ENCODE results near the gene SLC22A6.

SLC22A6 gene

DNA sequence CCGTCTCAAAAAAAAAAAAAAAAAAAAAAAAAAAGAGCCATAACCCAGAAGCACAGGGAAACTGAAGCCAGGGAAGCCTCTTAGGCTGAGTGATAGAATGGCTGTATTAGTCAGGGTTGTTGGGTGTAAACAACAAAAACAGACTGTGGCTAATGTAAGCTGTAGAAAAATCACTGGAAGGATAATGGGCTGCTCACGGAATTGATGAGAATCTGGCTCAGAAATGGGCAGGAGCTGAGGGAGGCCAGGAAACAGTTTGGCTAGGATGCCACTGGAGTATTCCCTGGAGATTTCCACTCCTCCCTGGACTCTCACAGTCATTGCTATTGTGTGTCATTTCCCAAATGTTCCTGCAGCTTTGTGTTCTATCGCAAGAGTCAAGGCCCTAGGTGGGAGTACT, 22.4 kb downstream of the SLC22A6 start:
- no peak overlapping the region for H3K4me3 ChIP-seq (ENCODE audit: low read depth, low read length)
- no peak overlapping the region for H3K27ac ChIP-seq (ENCODE audit: extremely low read depth, low read depth, low read length)
- TF ChIP-seq ZNF600 (tag by site-specific recombination; IDR thresholded peaks at IDR 0.05), result no peak
- TF ChIP-seq, protein P1, sequence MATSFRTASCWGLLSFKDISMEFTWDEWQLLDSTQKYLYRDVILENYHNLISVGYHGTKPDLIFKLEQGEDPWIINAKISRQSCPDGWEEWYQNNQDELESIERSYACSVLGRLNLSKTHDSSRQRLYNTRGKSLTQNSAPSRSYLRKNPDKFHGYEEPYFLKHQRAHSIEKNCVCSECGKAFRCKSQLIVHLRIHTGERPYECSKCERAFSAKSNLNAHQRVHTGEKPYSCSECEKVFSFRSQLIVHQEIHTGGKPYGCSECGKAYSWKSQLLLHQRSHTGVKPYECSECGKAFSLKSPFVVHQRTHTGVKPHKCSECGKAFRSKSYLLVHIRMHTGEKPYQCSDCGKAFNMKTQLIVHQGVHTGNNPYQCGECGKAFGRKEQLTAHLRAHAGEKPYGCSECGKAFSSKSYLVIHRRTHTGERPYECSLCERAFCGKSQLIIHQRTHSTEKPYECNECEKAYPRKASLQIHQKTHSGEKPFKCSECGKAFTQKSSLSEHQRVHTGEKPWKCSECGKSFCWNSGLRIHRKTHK (tag by site-specific recombination; IDR thresholded peaks at IDR 0.05), result no peak
- no peak for TF ChIP-seq HOXD13 (CRISPR knock-in tag; IDR thresholded peaks at IDR 0.05; ENCODE audit: borderline replicate concordance)
- TF ChIP-seq, protein P2, sequence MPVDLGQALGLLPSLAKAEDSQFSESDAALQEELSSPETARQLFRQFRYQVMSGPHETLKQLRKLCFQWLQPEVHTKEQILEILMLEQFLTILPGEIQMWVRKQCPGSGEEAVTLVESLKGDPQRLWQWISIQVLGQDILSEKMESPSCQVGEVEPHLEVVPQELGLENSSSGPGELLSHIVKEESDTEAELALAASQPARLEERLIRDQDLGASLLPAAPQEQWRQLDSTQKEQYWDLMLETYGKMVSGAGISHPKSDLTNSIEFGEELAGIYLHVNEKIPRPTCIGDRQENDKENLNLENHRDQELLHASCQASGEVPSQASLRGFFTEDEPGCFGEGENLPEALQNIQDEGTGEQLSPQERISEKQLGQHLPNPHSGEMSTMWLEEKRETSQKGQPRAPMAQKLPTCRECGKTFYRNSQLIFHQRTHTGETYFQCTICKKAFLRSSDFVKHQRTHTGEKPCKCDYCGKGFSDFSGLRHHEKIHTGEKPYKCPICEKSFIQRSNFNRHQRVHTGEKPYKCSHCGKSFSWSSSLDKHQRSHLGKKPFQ (tag by site-specific recombination; IDR thresholded peaks at IDR 0.05), result no peak
- CTCF ChIA-PET, result interaction anchor here (0.7 to 3.8 kb wide), 3 partner anchors 14 to 73 kb away, joined by 3 to 20 read pairs (median 6); no protein-coding TSS in a partner anchor
- POLR2A ChIA-PET, result no interaction called here
- H3K36me3 ChIP-seq (ENCODE audit: control insufficient read depth in 2 of 2, insufficient read depth in 1 of 2, low read length in 2 of 2), result no peaks in the 10 kb centered on the region
- H3K9me3 ChIP-seq (ENCODE audit: control insufficient read depth, insufficient read depth, low read depth, low read length), result no peaks in the 10 kb centered on the region
- no peaks in the 10 kb centered on the region for H3K4me1 ChIP-seq (ENCODE audit: control insufficient read depth, insufficient read depth, low read length)

DNA sequence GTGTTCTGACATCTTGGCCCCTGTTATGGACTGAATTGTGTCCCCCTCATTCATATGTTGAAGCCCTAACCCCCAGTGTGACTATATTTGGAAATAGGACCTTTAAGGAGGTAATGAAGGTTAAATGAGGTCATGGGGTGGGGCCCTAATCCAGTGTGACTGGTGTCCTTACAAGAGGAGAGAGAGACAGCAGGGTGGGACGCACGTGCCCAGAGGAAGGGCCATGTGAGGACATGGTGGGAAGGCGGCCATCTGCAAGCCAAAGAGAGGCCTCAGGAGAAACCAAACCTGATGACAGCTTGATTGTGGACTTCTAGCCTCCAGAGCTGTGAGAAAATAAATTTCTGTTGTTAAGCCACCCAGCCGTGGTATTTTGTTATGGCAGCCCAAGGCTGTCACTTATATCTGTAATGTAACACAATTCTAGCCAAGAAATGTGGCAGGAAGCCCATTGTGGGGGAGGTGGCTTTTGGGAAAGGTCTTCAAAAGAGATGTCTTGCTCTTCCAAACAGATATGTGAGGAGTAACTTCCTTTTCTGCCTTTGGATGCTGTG, 23.7 kb downstream of the SLC22A6 start:
- CTCF ChIA-PET, result interaction anchor here (1.0 kb wide), 1 partner anchor 14 kb away, joined by 5 read pairs; no protein-coding TSS in a partner anchor
- no peaks in the 10 kb centered on the region for H3K4me1 ChIP-seq (ENCODE audit: control insufficient read depth, insufficient read depth, low read length)
- H3K36me3 ChIP-seq (ENCODE audit: control insufficient read depth in 2 of 2, insufficient read depth in 1 of 2, low read length in 2 of 2), result no peaks in the 10 kb centered on the region
- H3K4me3 ChIP-seq (ENCODE audit: low read depth, low read length), result no peak overlapping the region
- H3K9me3 ChIP-seq (ENCODE audit: control insufficient read depth, insufficient read depth, low read depth, low read length), result no peaks in the 10 kb centered on the region
- no peak overlapping the region for H3K27ac ChIP-seq (ENCODE audit: extremely low read depth, low read depth, low read length)
- POLR2A ChIA-PET, result no interaction called here
- TF ChIP-seq ZNF274 (IDR thresholded peaks at IDR 0.05; ENCODE audit: low read length), result no peak
- TF ChIP-seq ZNF274 (tag by site-specific recombination; IDR thresholded peaks at IDR 0.05; ENCODE audit: borderline replicate concordance), result no peak
- no peak for TF ChIP-seq ZNF416 (tag by site-specific recombination; IDR thresholded peaks at IDR 0.05)
- TF ChIP-seq ZNF791 (tag by site-specific recombination; IDR thresholded peaks at IDR 0.05), result no peak
- no peak for TF ChIP-seq RBAK (tag by site-specific recombination; IDR thresholded peaks at IDR 0.05)
- TF ChIP-seq, protein P3, sequence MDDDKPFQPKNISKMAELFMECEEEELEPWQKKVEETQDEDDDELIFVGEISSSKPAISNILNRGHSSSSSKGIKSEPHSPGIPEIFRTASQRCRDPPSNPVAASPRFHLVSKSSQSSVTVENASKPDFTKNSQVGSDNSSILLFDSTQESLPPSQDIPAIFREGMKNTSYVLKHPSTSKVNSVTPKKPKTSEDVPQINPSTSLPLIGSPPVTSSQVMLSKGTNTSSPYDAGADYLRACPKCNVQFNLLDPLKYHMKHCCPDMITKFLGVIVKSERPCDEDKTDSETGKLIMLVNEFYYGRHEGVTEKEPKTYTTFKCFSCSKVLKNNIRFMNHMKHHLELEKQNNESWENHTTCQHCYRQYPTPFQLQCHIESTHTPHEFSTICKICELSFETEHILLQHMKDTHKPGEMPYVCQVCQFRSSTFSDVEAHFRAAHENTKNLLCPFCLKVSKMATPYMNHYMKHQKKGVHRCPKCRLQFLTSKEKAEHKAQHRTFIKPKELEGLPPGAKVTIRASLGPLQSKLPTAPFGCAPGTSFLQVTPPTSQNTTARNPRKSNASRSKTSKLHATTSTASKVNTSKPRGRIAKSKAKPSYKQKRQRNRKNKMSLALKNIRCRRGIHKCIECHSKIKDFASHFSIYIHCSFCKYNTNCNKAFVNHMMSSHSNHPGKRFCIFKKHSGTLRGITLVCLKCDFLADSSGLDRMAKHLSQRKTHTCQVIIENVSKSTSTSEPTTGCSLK (tag by site-specific recombination; IDR thresholded peaks at IDR 0.05), result no peak
- TF ChIP-seq ZNF664 (tag by site-specific recombination; IDR thresholded peaks at IDR 0.05), result no peak
- TF ChIP-seq ZNF624 (tag by site-specific recombination; IDR thresholded peaks at IDR 0.05), result no peak
- TF ChIP-seq ZNF138 (tag by site-specific recombination; IDR thresholded peaks at IDR 0.05; ENCODE audit: borderline replicate concordance), result no peak
- TF ChIP-seq ZNF626 (tag by site-specific recombination; IDR thresholded peaks at IDR 0.05), result no peak

DNA sequence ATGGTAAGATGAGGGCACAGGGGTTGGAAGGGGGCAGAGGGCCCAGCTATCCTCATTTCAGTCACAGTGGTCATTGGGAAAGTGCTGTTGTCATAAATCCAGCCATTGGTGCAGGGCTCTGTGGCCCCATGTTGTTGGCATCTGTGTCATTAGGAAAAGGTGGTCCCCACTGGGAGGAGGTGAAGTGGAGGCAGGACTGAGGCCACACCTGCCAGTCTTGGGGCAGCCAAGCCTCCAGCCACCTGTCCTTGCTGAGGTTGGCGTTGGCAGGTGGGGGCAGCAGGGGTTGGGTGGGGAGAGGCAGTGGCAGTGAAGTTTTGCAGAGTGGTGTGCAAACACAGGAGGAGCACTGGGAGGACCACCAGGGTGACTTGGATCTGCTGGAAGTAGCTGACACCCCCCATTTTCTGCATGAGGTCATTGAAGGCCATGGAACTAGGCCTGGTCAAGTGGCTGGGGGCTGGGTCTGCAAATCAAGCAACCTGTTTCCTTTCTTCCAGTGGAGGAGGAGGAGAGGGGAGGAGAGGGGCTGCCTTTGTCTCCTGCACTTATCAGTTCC, 25.3 kb downstream of the SLC22A6 start:
- Histone ChIP-seq H3K36me3 (ENCODE audit: control insufficient read depth in 2 of 2, insufficient read depth in 1 of 2, low read length in 2 of 2) (no peaks in the 10 kb centered on the region), H3K4me1 (ENCODE audit: control insufficient read depth, insufficient read depth, low read length) (no peaks in the 10 kb centered on the region), H3K9me3 (ENCODE audit: control insufficient read depth, insufficient read depth, low read depth, low read length) (no peaks in the 10 kb centered on the region), H3K27ac (ENCODE audit: extremely low read depth, low read depth, low read length) (no peak overlapping the region), H3K4me3 (ENCODE audit: low read depth, low read length) (no peak overlapping the region)
- ChIA-PET CTCF (interaction anchor here (1.3 to 1.5 kb wide), 3 partner anchors 15 to 53 kb away, joined by 3 to 7 read pairs (median 7); no protein-coding TSS in a partner anchor), POLR2A (no interaction called here)
- no peak for TF ChIP-seq ZNF404 (tag by site-specific recombination; IDR thresholded peaks at IDR 0.05)
- no peak for TF ChIP-seq ZNF292 (tag by site-specific recombination; IDR thresholded peaks at IDR 0.05; ENCODE audit: borderline replicate concordance, low read depth)
- no peak for TF ChIP-seq ZNF777 (tag by site-specific recombination; IDR thresholded peaks at IDR 0.05; ENCODE audit: borderline replicate concordance)
- TF ChIP-seq, protein P4, sequence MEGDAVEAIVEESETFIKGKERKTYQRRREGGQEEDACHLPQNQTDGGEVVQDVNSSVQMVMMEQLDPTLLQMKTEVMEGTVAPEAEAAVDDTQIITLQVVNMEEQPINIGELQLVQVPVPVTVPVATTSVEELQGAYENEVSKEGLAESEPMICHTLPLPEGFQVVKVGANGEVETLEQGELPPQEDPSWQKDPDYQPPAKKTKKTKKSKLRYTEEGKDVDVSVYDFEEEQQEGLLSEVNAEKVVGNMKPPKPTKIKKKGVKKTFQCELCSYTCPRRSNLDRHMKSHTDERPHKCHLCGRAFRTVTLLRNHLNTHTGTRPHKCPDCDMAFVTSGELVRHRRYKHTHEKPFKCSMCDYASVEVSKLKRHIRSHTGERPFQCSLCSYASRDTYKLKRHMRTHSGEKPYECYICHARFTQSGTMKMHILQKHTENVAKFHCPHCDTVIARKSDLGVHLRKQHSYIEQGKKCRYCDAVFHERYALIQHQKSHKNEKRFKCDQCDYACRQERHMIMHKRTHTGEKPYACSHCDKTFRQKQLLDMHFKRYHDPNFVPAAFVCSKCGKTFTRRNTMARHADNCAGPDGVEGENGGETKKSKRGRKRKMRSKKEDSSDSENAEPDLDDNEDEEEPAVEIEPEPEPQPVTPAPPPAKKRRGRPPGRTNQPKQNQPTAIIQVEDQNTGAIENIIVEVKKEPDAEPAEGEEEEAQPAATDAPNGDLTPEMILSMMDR (tag by site-specific recombination; IDR thresholded peaks at IDR 0.05), result no peak
- TF ChIP-seq, protein P5, sequence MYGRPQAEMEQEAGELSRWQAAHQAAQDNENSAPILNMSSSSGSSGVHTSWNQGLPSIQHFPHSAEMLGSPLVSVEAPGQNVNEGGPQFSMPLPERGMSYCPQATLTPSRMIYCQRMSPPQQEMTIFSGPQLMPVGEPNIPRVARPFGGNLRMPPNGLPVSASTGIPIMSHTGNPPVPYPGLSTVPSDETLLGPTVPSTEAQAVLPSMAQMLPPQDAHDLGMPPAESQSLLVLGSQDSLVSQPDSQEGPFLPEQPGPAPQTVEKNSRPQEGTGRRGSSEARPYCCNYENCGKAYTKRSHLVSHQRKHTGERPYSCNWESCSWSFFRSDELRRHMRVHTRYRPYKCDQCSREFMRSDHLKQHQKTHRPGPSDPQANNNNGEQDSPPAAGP (tag by site-specific recombination; IDR thresholded peaks at IDR 0.05), result no peak
- TF ChIP-seq, protein P6, sequence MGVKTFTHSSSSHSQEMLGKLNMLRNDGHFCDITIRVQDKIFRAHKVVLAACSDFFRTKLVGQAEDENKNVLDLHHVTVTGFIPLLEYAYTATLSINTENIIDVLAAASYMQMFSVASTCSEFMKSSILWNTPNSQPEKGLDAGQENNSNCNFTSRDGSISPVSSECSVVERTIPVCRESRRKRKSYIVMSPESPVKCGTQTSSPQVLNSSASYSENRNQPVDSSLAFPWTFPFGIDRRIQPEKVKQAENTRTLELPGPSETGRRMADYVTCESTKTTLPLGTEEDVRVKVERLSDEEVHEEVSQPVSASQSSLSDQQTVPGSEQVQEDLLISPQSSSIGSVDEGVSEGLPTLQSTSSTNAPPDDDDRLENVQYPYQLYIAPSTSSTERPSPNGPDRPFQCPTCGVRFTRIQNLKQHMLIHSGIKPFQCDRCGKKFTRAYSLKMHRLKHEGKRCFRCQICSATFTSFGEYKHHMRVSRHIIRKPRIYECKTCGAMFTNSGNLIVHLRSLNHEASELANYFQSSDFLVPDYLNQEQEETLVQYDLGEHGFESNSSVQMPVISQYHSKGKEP (tag by site-specific recombination; IDR thresholded peaks at IDR 0.05), result no peak
- no peak for TF ChIP-seq ZNF660 (tag by site-specific recombination; IDR thresholded peaks at IDR 0.05)
- no peak for TF ChIP-seq SCRT2 (tag by site-specific recombination; IDR thresholded peaks at IDR 0.05)
